Lung (tissue), 12 donors: ENCODE measurements around the gene CCDC117. TPM values are rescaled to one million over a fixed set of nuclear protein-coding genes. Genes with fewer than 3 reads are reported as not detected.

Source experiments
- ATAC-seq: fragments of 200-7000 bp; cut with Tn5 transposase; one replicate; pipeline ENCODE4 v1.9.1; 2020; ENCODE audit warnings: moderate number of reproducible peaks; ENCODE audit not compliant: insufficient read depth, low FRiP score
- DNase-seq, 3 donors: peaks; one replicate each; pipeline ENCODE4 v3.0.0-alpha.2; 2013 to 2017
- H3K27ac ChIP-seq, 2 donors: one replicate each; pipeline ENCODE4 v1.5.1; 2013; ENCODE audit warnings: mild to moderate bottlenecking in 2 of 2, moderate library complexity in 2 of 2, control low read depth in 1 of 2, inconsistent platforms in 1 of 2, low read depth in 1 of 2, low read length in 1 of 2
- H3K27me3 ChIP-seq, 3 donors: one replicate each; pipeline ENCODE4 v1.5.1; 2013; ENCODE audit warnings: low read length in 2 of 3; ENCODE audit not compliant: control insufficient read depth in 3 of 3, insufficient read depth in 3 of 3
- H3K36me3 ChIP-seq, 4 donors: one replicate each; pipeline ENCODE4 v1.5.1; 2013; ENCODE audit warnings: low read length in 4 of 4, mild to moderate bottlenecking in 1 of 4, moderate library complexity in 1 of 4; ENCODE audit not compliant: control insufficient read depth in 4 of 4, insufficient read depth in 4 of 4
- H3K4me1 ChIP-seq, 5 donors: one replicate each; pipeline ENCODE4 v1.5.1; 2013; ENCODE audit warnings: low read length in 5 of 5, mild to moderate bottlenecking in 2 of 5, moderate library complexity in 1 of 5; ENCODE audit not compliant: control insufficient read depth in 5 of 5, insufficient read depth in 5 of 5
- H3K4me3 ChIP-seq: one replicate; pipeline ENCODE4 v1.5.1; 2013; ENCODE audit warnings: mild to moderate bottlenecking, control low read depth, moderate library complexity
- H3K9ac ChIP-seq, 2 donors: one replicate each; pipeline ENCODE4 v1.5.1; 2013; ENCODE audit warnings: low read length in 2 of 2, control low read depth in 1 of 2; ENCODE audit not compliant: insufficient read depth in 1 of 2
- H3K9me3 ChIP-seq, 4 donors: one replicate each; pipeline ENCODE4 v1.5.1; 2013; ENCODE audit warnings: low read length in 3 of 4, mild to moderate bottlenecking in 1 of 4, moderate library complexity in 1 of 4; ENCODE audit not compliant: control insufficient read depth in 4 of 4, insufficient read depth in 3 of 4
- CTCF ChIP-seq: IDR thresholded peaks from 2 replicates; pipeline ENCODE4 v1.5.1; 2012; ENCODE audit warnings: mild to moderate bottlenecking; ENCODE audit errors: control extremely low read depth, extremely low read depth
- WGBS, 2 donors: extraction: QIAGEN DNeasy Blood & Tissue Kit; methylation state at CpG; one replicate each; pipeline ENCODE4 v1.1.7; 2013; 5-methylcytosine and 5-hydroxymethylcytosine counted together
- polyA plus RNA-seq, 2 donors: library from polyadenylated mRNA; stranded (reverse); fragments of 200-250 nt; gene quantifications; one replicate each; pipeline ENCODE4 v1.2.1, GENCODE V29; 2013
- total RNA-seq, 2 donors: library from RNA; depleted of rRNA in 1 of 2; stranded (reverse); fragments of >200 nt in 1 of 2; gene quantifications; one replicate each; pipeline ENCODE4 v1.2.1, GENCODE V29; 2014 to 2021
- donor health status: control.
- donor health status: control.
- donor health status: Bipolar disorder and iron deficiency.
- donor health status: healthy.
- donor health status: DM: yes; HTN: yes; CAD: no.

The CCDC117 gene
- total and polyA plus RNA-seq, 4 donors: 7.8 to 29.2 (median 16.4) TPM

GRCh38 chr22:28773461-28773867 is 969 bp downstream of the CCDC117 start:
- Histone ChIP-seq H3K36me3 (peaks cover 0 to 9% (median 6%) of the 10 kb centered on the region in 4 donors), H3K4me3 (peak overlapping the region; percentile 85), H3K27ac (peak overlapping the region; percentile 93 to 100), H3K4me1 (peaks cover 0 to 5% (median 0%) of the 10 kb centered on the region in 5 donors), H3K27me3 (no peaks in the 10 kb centered on the region), H3K9me3 (no peaks in the 10 kb centered on the region), H3K9ac (peak overlapping the region; percentile 88 to 97)
- ATAC-seq (no peak), DNase-seq (no peak)
- no peak for TF ChIP-seq CTCF
- WGBS, 2 donors: 1 to 2% methylated on average over 10 of the region's 10 CpGs

GRCh38 chr22:28774378-28774777 is 1.9 kb downstream of the CCDC117 start:
- 87 to 91% methylated on average over 1 of the region's 1 CpG for WGBS, 2 donors
- H3K27ac ChIP-seq: no peak overlapping the region

GRCh38 chr22:28779833-28780232 is 7.3 kb downstream of the CCDC117 start:
- Histone ChIP-seq H3K27me3 (no peaks in the 10 kb centered on the region), H3K4me1 (peaks cover 3 to 5% (median 4%) of the 10 kb centered on the region in 5 donors), H3K4me3 (no peak overlapping the region), H3K9me3 (no peaks in the 10 kb centered on the region), H3K9ac (no peak overlapping the region), H3K36me3 (peaks cover 23 to 28% (median 26%) of the 10 kb centered on the region in 4 donors), H3K27ac (no peak overlapping the region)
- no peak for TF ChIP-seq CTCF
- ATAC-seq (no peak), DNase-seq (no peak)
- 71 to 79% methylated on average over 5 of the region's 5 CpGs for WGBS, 2 donors

More at GRCh38 chr22:28774378-28774777, 1.9 kb downstream of the CCDC117 start:
- ATAC-seq (no peak), DNase-seq (no peak)
- Histone ChIP-seq H3K27me3 (no peaks in the 10 kb centered on the region), H3K9ac (no peak overlapping the region), H3K4me3 (no peak overlapping the region), H3K4me1 (peaks cover 0 to 5% (median 3%) of the 10 kb centered on the region in 5 donors), H3K36me3 (peaks cover 0 to 9% (median 6%) of the 10 kb centered on the region in 4 donors), H3K9me3 (no peaks in the 10 kb centered on the region)
- no peak for TF ChIP-seq CTCF

- 97 to 100% methylated on average over 1 of the region's 1 CpG for WGBS, 2 donors
- peaks cover 3 to 5% (median 4%) of the 10 kb centered on the region in 5 donors for H3K4me1 ChIP-seq
- H3K27ac ChIP-seq: no peak overlapping the region
- H3K9me3 ChIP-seq: no peaks in the 10 kb centered on the region
- peaks cover 27 to 31% (median 29%) of the 10 kb centered on the region in 4 donors for H3K36me3 ChIP-seq
- TF ChIP-seq CTCF: no peak
- no peak for ATAC-seq
- DNase-seq: no peak
- no peak overlapping the region for H3K9ac ChIP-seq
- no peak overlapping the region for H3K4me3 ChIP-seq
- H3K27me3 ChIP-seq: no peaks in the 10 kb centered on the region
Measured at GRCh38 chr22:28780296-28780695, 7.8 kb downstream of the CCDC117 start.
